Vagina (tissue), 2 donors: ENCODE measurements around the gene SLC23A2.

ENCODE experiments used
- CTCF ChIP-seq, 3 experiments: fragments of 450-650 bp in 2 of 3; fragments of 200-600 bp in 1 of 3; sonication (generic) in 1 of 3; IDR thresholded peaks; one replicate each; pipeline ENCODE4 v1.5.1; 2017 to 2019; ENCODE audit warnings: antibody characterized with exemption in 3 of 3, mild to moderate bottlenecking in 2 of 3, moderate library complexity in 2 of 3
- POLR2AphosphoS5 ChIP-seq, 2 donors: sonication (generic); formaldehyde crosslinking; IDR thresholded peaks; one replicate each; pipeline ENCODE4 v1.9.0; 2017; ENCODE audit warnings: antibody characterized with exemption in 2 of 2, mild to moderate bottlenecking in 2 of 2, low read depth in 1 of 2; ENCODE audit not compliant: insufficient read depth in 1 of 2

GRCh38 chr20:4916971-4917881 is 84.1 kb downstream of the SLC23A2 start:
- TF ChIP-seq CTCF (IDR thresholded peaks at IDR 0.05): no peak
- no peak for TF ChIP-seq POLR2AphosphoS5 (IDR thresholded peaks at IDR 0.05; ENCODE audit: insufficient read depth in 1 of 2, low read depth in 1 of 2)
